Stimulated activated CD4-positive, alpha-beta T cell treated with anti-CD3 and anti-CD28 coated beads, Interleukin-12 subunit alpha, Interleukin-12 subunit beta, amount 100 ng/mL, for 48 hours (primary cell): Measurements from ENCODE around the gene TNFRSF14.
"Not testable (repeated sequence)": the region's sequence is repeated elsewhere in the genome, so short reads cannot be mapped to it uniquely, and the experiment has no call there.

ENCODE experiments used
- DNase-seq, 3 donors: peaks; one replicate each; pipeline ENCODE4 v3.0.0-alpha.2; 2020; ENCODE audit warnings: low read depth in 2 of 3, low spot score in 1 of 3

Gene TNFRSF14

GRCh38 chr1:2553076-2553475 is 3.1 kb upstream of the TNFRSF14 start:
- DNase-seq, result not testable (repeated sequence)

GRCh38 chr1:2553871-2554620 is 2.1 kb upstream of the TNFRSF14 start:
- DNase-seq, result no peak

- no peak for DNase-seq
Observed at GRCh38 chr1:2554621-2555387, 1.4 kb upstream of the TNFRSF14 start.

GRCh38 chr1:2555634-2556276 is 416 bp upstream of the TNFRSF14 start:
- peak; percentile 64 to 73 (median 69) for DNase-seq

GRCh38 chr1:2556678-2557481 is 709 bp downstream of the TNFRSF14 start:
- DNase-seq, result no peak

GRCh38 chr1:2557482-2558400 is 1.6 kb downstream of the TNFRSF14 start:
- no peak for DNase-seq

- no peak for DNase-seq
Observed at GRCh38 chr1:2558420-2558819, 2.2 kb downstream of the TNFRSF14 start.

- no peak for DNase-seq
Observed at GRCh38 chr1:2558861-2559260, 2.7 kb downstream of the TNFRSF14 start.

GRCh38 chr1:2559509-2560298 is 3.5 kb downstream of the TNFRSF14 start:
- DNase-seq, result no peak

GRCh38 chr1:2560299-2561073 is 4.3 kb downstream of the TNFRSF14 start:
- no peak for DNase-seq

GRCh38 chr1:2561446-2561845 is 5.3 kb downstream of the TNFRSF14 start:
- DNase-seq, result no peak

- DNase-seq, result no peak
Observed at GRCh38 chr1:2561898-2562895, 6.0 kb downstream of the TNFRSF14 start.

GRCh38 chr1:2563205-2563604 is 7.0 kb downstream of the TNFRSF14 start:
- no peak for DNase-seq

- no peak for DNase-seq
Observed at GRCh38 chr1:2564006-2564814, 8.0 kb downstream of the TNFRSF14 start.

GRCh38 chr1:2564815-2565374 is 8.7 kb downstream of the TNFRSF14 start:
- DNase-seq, result no peak
